DMS53 treated with DMSO at 0.1 percent for 48 hours (cell line): Measurements from ENCODE around the gene ZC3H12C.

Experiments
- DNase-seq: peaks from one replicate; lab custom pipeline; 2025; ENCODE audit not compliant: unreplicated experiment; lab: John Stamatoyannopoulos, UW

Gene ZC3H12C

DNA sequence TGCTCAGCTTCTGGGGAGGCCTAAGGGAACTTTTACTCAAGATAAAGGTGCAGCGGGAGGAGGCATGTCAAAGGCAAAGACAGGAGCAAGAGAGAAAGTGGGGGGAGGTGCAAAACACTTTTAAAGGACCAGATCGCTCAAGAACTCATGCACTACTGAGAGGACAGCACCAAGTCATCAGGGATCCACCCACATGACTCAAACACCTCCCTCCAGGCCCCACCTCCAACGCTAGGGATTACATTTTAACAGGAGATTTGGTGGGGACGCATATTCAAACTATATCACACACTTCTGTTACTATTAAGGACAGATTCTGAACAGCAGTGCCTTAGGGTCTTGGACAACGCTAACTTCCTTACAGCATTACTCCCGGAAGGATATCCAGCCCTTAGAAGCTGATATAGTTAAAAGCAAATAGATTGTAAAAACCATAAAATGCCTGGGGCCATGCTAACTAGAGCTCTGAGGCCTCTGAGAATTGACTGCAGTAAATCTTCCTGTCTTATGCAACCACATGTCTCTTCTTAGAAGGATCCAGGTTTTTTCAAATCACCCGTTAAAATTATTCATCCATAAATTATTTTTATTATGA, 16.7 kb upstream of the ZC3H12C start:
- DNase-seq = no peak

GRCh38 chr11:110077346-110077745, 15.8 kb upstream of the ZC3H12C start:
- no peak for DNase-seq

DNA sequence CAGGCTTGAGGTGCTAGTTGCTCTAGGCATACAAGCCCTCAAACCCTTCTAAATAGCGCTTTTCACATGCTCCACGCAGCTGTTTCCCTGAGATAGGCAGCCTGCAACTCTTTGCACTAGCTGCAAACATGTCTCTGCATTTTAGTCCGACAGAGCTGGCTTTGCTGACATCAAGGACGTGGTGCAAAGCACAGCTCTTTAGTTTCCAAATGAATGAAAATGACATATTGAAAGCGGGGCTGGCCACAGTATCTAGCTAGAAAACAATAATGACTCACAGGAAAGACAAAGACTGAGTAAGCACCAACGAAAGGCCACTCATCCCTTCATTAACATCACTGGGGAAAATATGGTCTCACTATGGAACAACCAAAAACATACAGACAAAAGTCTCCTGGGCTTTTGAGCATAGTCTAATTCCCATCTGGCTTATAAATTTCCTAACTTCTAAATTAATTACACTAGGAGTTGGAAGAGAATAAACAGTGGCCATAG, 15.3 kb upstream of the ZC3H12C start:
- DNase-seq = no peak

DNA sequence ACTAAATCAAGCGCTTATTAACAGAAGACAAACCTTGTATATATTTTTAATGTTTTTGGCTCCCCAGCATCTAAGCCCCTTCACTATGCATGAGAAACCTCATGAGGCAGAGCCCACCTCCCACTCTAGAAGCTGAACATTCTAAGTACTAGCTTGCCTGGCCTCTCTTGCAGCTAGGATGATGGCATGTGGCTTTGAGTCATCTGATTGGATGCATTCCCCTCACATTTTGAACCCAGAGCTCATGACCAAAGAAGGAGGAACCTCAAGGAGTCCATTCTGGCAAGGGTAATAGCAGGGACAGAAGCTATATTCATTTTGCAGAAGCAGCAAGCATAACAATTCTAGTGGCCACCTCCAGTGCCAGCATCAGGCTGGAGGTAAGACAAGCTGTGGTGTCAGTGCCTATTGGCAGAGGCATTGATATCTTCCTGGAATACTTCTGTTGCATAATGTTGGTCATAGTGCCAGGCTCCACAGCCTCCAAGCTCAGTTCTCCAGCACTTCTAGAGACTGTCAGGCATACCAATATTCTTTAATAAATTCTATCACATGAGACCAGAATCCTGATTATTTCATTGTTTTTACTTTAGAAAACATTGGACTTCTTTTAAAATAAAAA, 14.2 kb upstream of the ZC3H12C start:
- no peak for DNase-seq

DNA sequence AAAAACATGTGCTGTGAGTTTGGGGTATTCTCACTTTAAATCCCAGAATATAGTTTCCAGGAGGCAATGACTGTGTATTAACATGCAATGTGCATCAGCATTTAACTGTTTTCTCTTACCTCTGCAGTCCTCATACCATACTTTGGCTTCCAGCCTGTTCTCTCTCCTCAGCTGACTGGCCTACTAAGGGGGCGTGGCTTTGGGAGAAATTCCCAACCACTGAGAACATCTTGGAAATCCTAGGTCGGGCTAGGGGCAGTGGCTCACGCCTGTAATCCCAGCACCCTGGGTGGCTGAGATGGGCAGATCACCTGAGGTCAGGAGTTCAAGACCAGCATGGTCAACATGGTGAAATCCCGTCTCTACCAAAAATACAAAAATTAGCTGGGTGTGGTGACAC, 13.5 kb upstream of the ZC3H12C start:
- DNase-seq = no peak

GRCh38 chr11:110081462-110082376, 11.5 kb upstream of the ZC3H12C start:
- no peak for DNase-seq

DNA sequence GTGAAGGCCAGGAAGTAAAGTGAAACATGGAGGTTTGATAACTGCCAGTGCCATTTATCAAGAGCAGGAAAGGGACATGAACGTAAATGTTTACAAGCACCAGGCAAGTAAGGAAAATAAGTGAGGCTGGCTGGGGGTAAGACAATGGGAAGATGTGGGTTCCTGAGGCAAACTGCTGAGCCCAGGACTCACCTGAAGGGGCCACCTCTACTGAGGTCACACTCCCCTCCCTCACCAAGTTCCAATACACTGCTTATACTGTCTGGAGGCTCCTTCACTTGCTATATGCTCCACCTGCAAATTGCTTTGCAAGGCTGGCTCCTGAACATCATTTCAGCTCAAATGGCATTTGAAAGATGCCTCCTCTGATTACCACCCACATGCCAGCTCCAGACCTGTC, 10.3 kb upstream of the ZC3H12C start:
- no peak for DNase-seq

GRCh38 chr11:110085255-110085838, 7.8 kb upstream of the ZC3H12C start:
- DNase-seq = no peak

DNA sequence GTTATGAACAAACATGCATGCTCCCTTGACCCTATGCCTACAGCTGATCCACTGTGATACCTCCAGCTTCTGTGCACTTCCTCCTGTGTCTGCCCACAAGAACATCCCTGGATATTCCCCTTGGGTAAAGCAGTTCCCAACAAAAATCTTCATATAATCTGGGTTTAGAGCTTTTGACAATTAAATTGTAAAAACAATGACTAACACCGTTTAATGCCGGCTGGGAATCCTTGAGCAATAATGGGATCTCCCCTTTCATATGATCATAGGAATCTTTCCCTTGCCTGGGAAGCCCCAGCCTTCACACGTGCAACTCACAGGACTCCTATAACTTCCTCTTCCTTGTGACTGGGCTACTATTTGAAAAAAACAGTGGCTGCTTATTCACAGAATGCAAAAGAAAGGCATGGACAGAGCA, 6.3 kb upstream of the ZC3H12C start:
- no peak for DNase-seq

- DNase-seq = no peak
Observed at GRCh38 chr11:110087812-110088534, 5.2 kb upstream of the ZC3H12C start.

DNA sequence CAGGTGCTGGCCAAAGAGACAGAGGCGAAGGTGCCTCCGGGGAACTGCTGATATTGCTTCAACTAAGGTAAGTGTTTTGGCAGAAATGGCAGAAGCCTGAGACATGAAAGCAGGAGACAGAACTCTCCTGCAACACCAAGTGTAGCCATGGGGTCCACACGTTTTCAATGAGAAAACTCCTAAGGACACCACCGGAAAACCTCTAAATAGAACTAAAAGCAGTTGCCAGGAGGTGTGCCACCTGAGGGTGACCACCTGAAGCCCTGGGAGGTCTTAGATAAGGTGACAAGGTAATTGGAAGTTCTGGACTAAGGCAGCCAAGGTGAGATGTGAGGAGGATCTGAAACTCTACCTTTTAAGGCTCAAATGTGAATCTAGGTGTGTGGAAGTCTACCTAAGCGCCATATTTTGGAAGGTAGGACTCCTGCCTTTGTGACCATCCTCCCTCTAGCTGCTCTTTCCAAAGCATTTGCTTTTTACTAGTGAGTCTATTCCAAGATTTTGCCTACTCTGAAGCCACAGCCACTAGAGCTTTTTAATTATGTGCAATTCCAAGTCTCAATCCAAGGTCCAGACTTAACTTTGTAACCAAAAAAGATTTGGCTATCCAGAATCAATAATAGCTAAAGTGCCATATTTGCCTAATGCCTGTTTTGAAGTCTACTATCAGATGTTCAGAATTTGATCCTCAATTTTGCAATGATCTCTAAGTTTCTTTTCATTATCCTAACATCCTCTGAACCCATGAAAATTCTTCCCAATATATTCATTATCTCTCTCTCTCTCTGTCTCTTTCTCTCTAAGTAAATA, 4.5 kb upstream of the ZC3H12C start:
- no peak for DNase-seq

- no peak for DNase-seq
Observed at GRCh38 chr11:110089617-110090282, 3.4 kb upstream of the ZC3H12C start.

- DNase-seq = no peak
Observed at GRCh38 chr11:110090466-110091026, 2.6 kb upstream of the ZC3H12C start.

- DNase-seq = no peak
Observed at GRCh38 chr11:110092111-110092514, 1.1 kb upstream of the ZC3H12C start.

- DNase-seq = no peak
Observed at GRCh38 chr11:110093407-110094297, 460 bp downstream of the ZC3H12C start.

DNA sequence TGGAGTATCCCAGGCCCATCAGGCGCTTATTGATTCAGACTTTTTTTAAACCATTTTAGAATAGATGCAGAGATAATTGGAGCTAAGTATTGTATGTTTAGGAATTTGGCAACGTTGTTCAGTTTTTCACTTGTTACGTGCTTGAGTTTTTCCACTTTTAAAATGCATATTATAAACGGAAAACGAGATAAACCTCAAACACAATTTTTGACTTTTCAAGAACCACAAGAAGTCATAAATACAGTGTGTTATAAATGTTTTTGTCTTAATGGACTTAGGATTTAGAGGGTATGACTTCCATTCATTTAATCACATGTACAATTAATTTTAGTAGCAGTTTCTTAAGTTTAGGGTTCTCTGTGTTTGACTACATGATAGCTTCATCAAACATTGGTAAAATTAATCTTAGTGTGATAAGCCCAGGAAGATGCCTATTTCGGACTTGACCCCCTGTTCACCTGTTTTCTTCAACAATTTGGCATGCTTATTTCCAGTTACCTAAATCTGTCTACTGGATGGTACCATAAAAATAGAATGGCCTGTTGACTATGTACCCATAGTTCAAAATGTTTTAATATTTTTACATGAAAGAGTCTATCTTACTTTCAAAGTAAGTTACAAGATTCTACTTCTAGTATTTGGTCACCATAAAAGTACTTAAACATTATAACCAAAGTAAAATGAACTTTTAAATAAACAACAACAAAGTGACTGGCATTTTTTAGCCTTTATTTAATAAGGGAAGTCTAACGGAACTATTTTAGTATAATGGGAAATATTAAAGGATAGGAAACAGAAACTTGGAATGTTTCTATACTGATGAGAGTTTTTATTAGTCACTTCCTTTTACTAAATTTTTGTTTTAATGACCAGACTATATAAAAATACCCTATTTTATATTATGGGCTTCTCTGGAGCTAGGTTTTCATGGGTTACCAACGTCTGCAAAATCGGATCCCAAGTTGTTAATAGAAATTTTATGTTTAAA, 1.4 kb downstream of the ZC3H12C start:
- DNase-seq = no peak

- DNase-seq = no peak
Observed at GRCh38 chr11:110095554-110095953, 2.4 kb downstream of the ZC3H12C start.
